HepG2 (cell line): ENCODE results near the gene KRTAP17-1. TPM values are rescaled to one million over a fixed set of nuclear protein-coding genes. Genes with fewer than 3 reads are reported as not detected.

Source experiments
- ATAC-seq: fragments of 200-7000 bp; cut with Tn5 transposase; 3 replicates; pipeline ENCODE4 v1.9.1; 2020; ENCODE audit warnings: mild to moderate bottlenecking, moderate library complexity
- BruUV-seq: library from RNA; stranded (reverse); fragments of 400-500 nt; replicated peaks from 2 replicates; lab custom pipeline; 2021; lab: Mats Ljungman, UMichigan
- CTCF ChIA-PET: fragments of 300-600 bp; formaldehyde crosslinking; extraction: SDS; loops from one replicate; lab custom pipeline; 2021; ENCODE audit warnings: low total read pairs, inconsistent platforms, low intra/inter-chr PET ratio; lab: Yijun Ruan, JAX
- POLR2A ChIA-PET: fragments of 350-600 bp; sonication (Branson Sonifier 250); formaldehyde crosslinking; loops from one replicate; lab custom pipeline; 2020; ENCODE audit warnings: antibody characterized with exemption, inconsistent platforms; lab: Yijun Ruan, JAX
- DNase-seq: peaks from one replicate; pipeline ENCODE4 v3.0.0-alpha.2; 2015; ENCODE audit warnings: low spot score
- FAIRE-seq: peaks from 3 replicates; lab custom pipeline; 2011; peaks lifted over from hg19 to GRCh38; lab: Jason Lieb, UNC
- H2AFZ ChIP-seq: one replicate; pipeline ENCODE4 v1.6.1; 2011; ENCODE audit warnings: low read length, inconsistent platforms
- H3K27ac ChIP-seq: fragments of 300-600 bp; 3 replicates; pipeline ENCODE4 v1.8.0; 2011; ENCODE audit warnings: mixed run types, mild to moderate bottlenecking, mixed read lengths, low read length, inconsistent platforms; ENCODE audit not compliant: insufficient read depth; ENCODE audit errors: extremely low read length
- H3K27me3 ChIP-seq, 2 experiments: fragments of 200-600 bp in 1 of 2; 2 replicates in 1 of 2; 3 replicates in 1 of 2; pipeline versions ENCODE4 v1.6.0 to v1.8.0; 2011; ENCODE audit warnings: low read length in 2 of 2, mild to moderate bottlenecking in 2 of 2, moderate library complexity in 2 of 2, inconsistent platforms in 1 of 2; ENCODE audit not compliant: insufficient read depth in 2 of 2, control insufficient read depth in 1 of 2
- H3K36me3 ChIP-seq, 2 experiments: fragments of 200-600 bp in 1 of 2; replicated peaks in 1 of 2; 2 replicates in 1 of 2; 3 replicates in 1 of 2; pipeline versions ENCODE4 v1.5.1 to v1.8.0; 2011; ENCODE audit warnings: low read length in 2 of 2, inconsistent platforms in 1 of 2; ENCODE audit not compliant: insufficient read depth in 2 of 2, control insufficient read depth in 1 of 2
- H3K4me1 ChIP-seq: 2 replicates; pipeline ENCODE4 v1.5.1; 2012; ENCODE audit warnings: low read length, inconsistent platforms; ENCODE audit not compliant: insufficient read depth
- H3K4me2 ChIP-seq: 2 replicates; pipeline ENCODE4 v1.6.0; 2011; ENCODE audit warnings: low read depth, low read length, inconsistent platforms
- H3K4me3 ChIP-seq, 3 experiments: fragments of 200-600 bp in 1 of 3; sonication (generic), shearing (Covaris generic) in 1 of 3; replicated peaks in 1 of 3; 2 replicates each; pipeline ENCODE4 v1.5.1; 2011 to 2016; ENCODE audit warnings: low read length in 3 of 3, inconsistent platforms in 2 of 3, low read depth in 2 of 3, mild to moderate bottlenecking in 2 of 3, control low read depth in 1 of 3, mixed read lengths in 1 of 3; ENCODE audit not compliant: insufficient read depth in 1 of 3
- H3K79me2 ChIP-seq: one replicate; pipeline ENCODE4 v1.6.1; 2011; ENCODE audit warnings: low read length, inconsistent platforms; ENCODE audit not compliant: insufficient read depth
- H3K9ac ChIP-seq: 2 replicates; pipeline ENCODE4 v1.6.0; 2011; ENCODE audit warnings: mild to moderate bottlenecking, low read depth, low read length, inconsistent platforms; ENCODE audit not compliant: insufficient read depth
- H3K9me3 ChIP-seq: 2 replicates; pipeline ENCODE4 v1.5.1; 2012; ENCODE audit warnings: mild to moderate bottlenecking, low read length
- H4K20me1 ChIP-seq: 2 replicates; pipeline ENCODE4 v1.6.0; 2011; ENCODE audit warnings: inconsistent platforms, mild to moderate bottlenecking, low read length, moderate library complexity; ENCODE audit not compliant: insufficient read depth
- ATF7 ChIP-seq, 2 experiments: fragments of 450-650 bp in 1 of 2; sonication (generic) in 1 of 2; formaldehyde crosslinking in 1 of 2; IDR thresholded peaks; 2 replicates each; pipeline versions ENCODE4 v1.4.0 to v1.6.1; 2016 to 2020; ENCODE audit warnings: antibody characterized with exemption in 1 of 2, mild to moderate bottlenecking in 1 of 2, missing genetic modification reagents in 1 of 2
- CEBPZ ChIP-seq: IDR thresholded peaks from 2 replicates; pipeline ENCODE4 v1.6.1; 2012; ENCODE audit warnings: low read length, improper control_type of control experiment
- CERS6 ChIP-seq: sonication (generic); formaldehyde crosslinking; IDR thresholded peaks from 2 replicates; pipeline ENCODE4 v1.5.0; 2020; ENCODE audit warnings: missing genetic modification reagents
- HHEX ChIP-seq: IDR thresholded peaks from 2 replicates; pipeline ENCODE4 v1.6.1; 2016; ENCODE audit warnings: control low read depth
- MBD4 ChIP-seq: IDR thresholded peaks from 2 replicates; pipeline ENCODE4 v1.6.1; 2012; ENCODE audit warnings: low read length, inconsistent platforms, borderline replicate concordance
- MLX ChIP-seq: IDR thresholded peaks from 2 replicates; pipeline ENCODE4 v1.6.1; 2016
- NRL ChIP-seq: sonication (generic); formaldehyde crosslinking; IDR thresholded peaks from 2 replicates; pipeline ENCODE4 v1.5.0; 2020; ENCODE audit warnings: missing genetic modification reagents, mild to moderate bottlenecking, moderate library complexity, borderline replicate concordance
- PITX1 ChIP-seq: sonication (generic); formaldehyde crosslinking; IDR thresholded peaks from 2 replicates; pipeline ENCODE4 v1.5.1; 2020; ENCODE audit warnings: mild to moderate bottlenecking, missing genetic modification reagents
- SETDB1 ChIP-seq: sonication (generic); formaldehyde crosslinking; IDR thresholded peaks from 2 replicates; pipeline ENCODE4 v1.5.1; 2020; ENCODE audit warnings: missing genetic modification reagents, mild to moderate bottlenecking, borderline replicate concordance
- STAG1 ChIP-seq: sonication (generic); formaldehyde crosslinking; IDR thresholded peaks from 2 replicates; pipeline ENCODE4 v1.4.0; 2020; ENCODE audit warnings: missing genetic modification reagents
- TCF7L2 ChIP-seq: IDR thresholded peaks from 2 replicates; pipeline ENCODE4 v1.6.1; 2011; ENCODE audit warnings: mild to moderate bottlenecking, low read depth, low read length, moderate library complexity
- TERF1 ChIP-seq: sonication (generic); formaldehyde crosslinking; IDR thresholded peaks from 2 replicates; pipeline ENCODE4 v1.8.0; 2022; ENCODE audit warnings: mild to moderate bottlenecking, missing genetic modification reagents, moderate library complexity
- ZFP1 ChIP-seq: IDR thresholded peaks from 2 replicates; pipeline ENCODE4 v1.6.1; 2016
- ZIK1 ChIP-seq: sonication (generic); formaldehyde crosslinking; IDR thresholded peaks from 2 replicates; pipeline ENCODE4 v1.5.0; 2020; ENCODE audit warnings: mild to moderate bottlenecking, low read depth, missing genetic modification reagents, borderline replicate concordance
- ZNF34 ChIP-seq: sonication (generic); formaldehyde crosslinking; IDR thresholded peaks from 2 replicates; pipeline ENCODE4 v1.4.0; 2020; ENCODE audit warnings: mild to moderate bottlenecking, missing genetic modification reagents, borderline replicate concordance
- ZNF740 ChIP-seq: sonication (generic); formaldehyde crosslinking; IDR thresholded peaks from 2 replicates; pipeline ENCODE4 v1.4.0; 2020; ENCODE audit warnings: missing genetic modification reagents
- ZNF781 ChIP-seq: sonication (generic); formaldehyde crosslinking; IDR thresholded peaks from 2 replicates; pipeline ENCODE4 v1.5.1; 2020; ENCODE audit warnings: borderline replicate concordance, mild to moderate bottlenecking, missing genetic modification reagents; ENCODE audit errors: not compliant biosample characterization
- WGBS: methylation state at CpG from one replicate; pipeline ENCODE4 v1.1.6; 2017; ENCODE audit warnings: low lambda C conversion rate; 5-methylcytosine and 5-hydroxymethylcytosine counted together
- in situ Hi-C: cut with HindIII; loops from 2 replicates; pipeline ENCODE4 v1.10.0; 2017; ENCODE audit warnings: low pct_unique_long_range_greater_than_20kb; ENCODE audit not compliant: extremely low pct_ligation_motif_present
- intact Hi-C: fragments of 100-400 bp; cut with micrococcal nuclease; formaldehyde crosslinking; loops from one replicate; pipeline ENCODE4 v1.10.0; 2022; ENCODE audit not compliant: unreplicated experiment
- polyA plus RNA-seq, 8 experiments: library from polyadenylated mRNA; depleted of rRNA in 3 of 8; stranded (reverse) in 7 of 8; unstranded in 1 of 8; fragments of >200 nt; fragmentation: Illumina TruSeq in 4 of 8; extraction: Trizol in 4 of 8; gene quantifications; 2 replicates each; pipeline versions ENCODE4 v1.2.1 to v1.2.3, GENCODE V29; 2011 to 2016; ENCODE audit warnings: low read depth in 4 of 8, missing spikeins in 1 of 8, mixed read lengths in 1 of 8; ENCODE audit not compliant: insufficient read depth in 1 of 8
- total RNA-seq, 5 experiments: library from RNA; depleted of rRNA; stranded (reverse); fragments of >200 nt; fragmentation: Illumina TruSeq; extraction: Trizol; gene quantifications; 2 replicates each; pipeline ENCODE4 v1.2.3, GENCODE V29; 2016; ENCODE audit warnings: low read depth in 1 of 5

Gene KRTAP17-1
- total and polyA plus RNA-seq, 2 of the 13 experiments (the other 11 are each of a cell fraction or from before 2014, with no cell fraction given) = not detected

DNA sequence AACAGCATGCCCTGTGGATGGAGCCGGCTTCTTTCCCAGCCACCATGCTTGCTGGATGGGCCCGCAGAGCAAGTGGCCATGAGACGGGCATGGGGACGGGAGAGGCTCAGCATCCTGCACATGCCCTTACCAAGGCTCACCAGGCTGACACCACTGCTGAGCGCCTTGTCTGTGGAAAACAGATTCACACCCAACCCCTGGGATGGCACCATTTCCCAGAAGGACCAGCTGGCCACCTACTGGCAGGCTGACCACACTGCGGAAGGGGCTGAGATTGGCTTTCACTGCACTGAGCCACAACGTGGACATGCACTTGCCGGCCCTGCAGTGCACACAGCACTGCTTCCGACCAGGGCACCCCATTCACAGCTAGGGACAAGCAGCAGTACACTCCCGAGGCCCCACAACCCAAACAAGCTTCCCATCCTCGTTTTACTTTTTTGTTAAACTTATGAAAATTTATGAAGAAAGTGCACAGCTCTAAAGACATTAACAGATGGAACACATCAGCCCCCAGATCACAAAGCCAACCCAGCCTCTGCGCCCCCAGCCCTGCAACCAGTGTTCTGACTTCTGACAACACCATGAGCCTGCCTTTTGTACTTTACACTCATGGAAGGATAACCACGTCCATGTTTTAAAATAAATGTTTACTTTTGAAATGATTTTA lies 13.9 kb upstream of the KRTAP17-1 start:
- POLR2A ChIA-PET = no interaction called here
- intact Hi-C loops = loop anchor here (1.0 kb wide), 3 partner anchors 420 to 526 kb away; no protein-coding TSS in a partner anchor
- Histone ChIP-seq H2AFZ (no peak overlapping the region), H3K27me3 (peaks cover 0 to 18% of the 10 kb centered on the region in 2 experiments; a peak in 2 of 5 replicates), H3K36me3 (no peaks in the 10 kb centered on the region), H3K9ac (no peak overlapping the region), H4K20me1 (no peaks in the 10 kb centered on the region), H3K9me3 (no peaks in the 10 kb centered on the region), H3K27ac (no peak overlapping the region), H3K4me2 (no peak overlapping the region), H3K4me1 (no peaks in the 10 kb centered on the region), H3K79me2 (no peaks in the 10 kb centered on the region), H3K4me3 (no peak overlapping the region)
- ATAC-seq = peak; percentile 87
- no TSS peak for BruUV-seq
- DNase-seq = peak; percentile 52
- 29% methylated on average over 11 of the region's 13 CpGs for WGBS
- CTCF ChIA-PET = interaction anchor here (1.3 to 3.1 kb wide), 3 partner anchors 420 to 526 kb away, joined by 7 to 32 read pairs (median 7); no protein-coding TSS in a partner anchor
- in situ Hi-C loops = no loop called here
- FAIRE-seq = peak; percentile 89
- TF ChIP-seq MLX (CRISPR knock-in tag) (no peak), ZNF781 (no peak), CEBPZ (no peak), ZNF740 (CRISPR knock-in tag) (no peak), CERS6 (CRISPR knock-in tag) (no peak), SETDB1 (CRISPR knock-in tag) (no peak), ATF7 (IDR thresholded peaks at IDR 0.05) (no peak), ATF7 (CRISPR knock-in tag; IDR thresholded peaks at IDR 0.05) (no peak), STAG1 (CRISPR knock-in tag) (peak; percentile 95), HHEX (CRISPR knock-in tag) (0 out of 2 replicates have a peak, but pooled peaks have one; percentile 15), MBD4 (no peak), ZFP1 (CRISPR knock-in tag) (no peak), NRL (CRISPR knock-in tag) (no peak), ZIK1 (CRISPR knock-in tag) (no peak), ZNF34 (CRISPR knock-in tag) (no peak), TERF1 (CRISPR knock-in tag) (no peak), TCF7L2 (no peak), PITX1 (CRISPR knock-in tag) (peak; percentile 31; the same call in 1 of the 2 replicates)
